Right atrium auricular region (tissue), 2 donors: Measurements from ENCODE around the gene HPGD. TPM values are rescaled to one million over a fixed set of nuclear protein-coding genes. Genes with fewer than 3 reads are reported as not detected.

ENCODE experiments used
- DNase-seq: peaks from one replicate; pipeline ENCODE4 v3.0.0-alpha.2; 2019; ENCODE audit warnings: low spot score
- H3K27ac ChIP-seq, 2 donors: fragments of 200-600 bp; sonication (generic); 1 replicate in 1 of 2; 2 replicates in 1 of 2; pipeline ENCODE4 v1.5.1; 2016 to 2019
- H3K27me3 ChIP-seq, 2 donors: fragments of 200-600 bp; sonication (generic); one replicate each; pipeline versions ENCODE4 v1.5.1 to v1.6.0; 2017 to 2019
- H3K36me3 ChIP-seq: fragments of 200-600 bp; sonication (generic); one replicate; pipeline ENCODE4 v1.5.1; 2016
- H3K4me1 ChIP-seq, 2 donors: fragments of 200-600 bp; sonication (generic); one replicate each; pipeline versions ENCODE4 v1.5.1 to v1.6.0; 2017 to 2019
- H3K4me3 ChIP-seq, 2 donors: fragments of 200-600 bp; sonication (generic); 1 replicate in 1 of 2; 2 replicates in 1 of 2; pipeline ENCODE4 v1.5.1; 2017 to 2019; ENCODE audit warnings: mild to moderate bottlenecking in 1 of 2, moderate library complexity in 1 of 2
- H3K9me3 ChIP-seq, 2 donors: fragments of 200-600 bp; sonication (generic); one replicate each; pipeline ENCODE4 v1.5.1; 2019
- total RNA-seq, 2 donors: library from RNA; depleted of rRNA; stranded (reverse); fragments of >200 nt; gene quantifications; one replicate each; pipeline ENCODE4 v1.1.0, GENCODE V29; 2016
- TF ChIP-seq, protein P1 (sequence below), 2 donors: fragments of 200-600 bp; sonication (generic); IDR thresholded peaks; one replicate each; pipeline ENCODE4 v1.5.1; 2019; ENCODE audit warnings: antibody characterized with exemption in 2 of 2

HPGD gene
- total RNA-seq, 2 donors from 2014 or later, result 1.4 to 3.1 TPM

DNA sequence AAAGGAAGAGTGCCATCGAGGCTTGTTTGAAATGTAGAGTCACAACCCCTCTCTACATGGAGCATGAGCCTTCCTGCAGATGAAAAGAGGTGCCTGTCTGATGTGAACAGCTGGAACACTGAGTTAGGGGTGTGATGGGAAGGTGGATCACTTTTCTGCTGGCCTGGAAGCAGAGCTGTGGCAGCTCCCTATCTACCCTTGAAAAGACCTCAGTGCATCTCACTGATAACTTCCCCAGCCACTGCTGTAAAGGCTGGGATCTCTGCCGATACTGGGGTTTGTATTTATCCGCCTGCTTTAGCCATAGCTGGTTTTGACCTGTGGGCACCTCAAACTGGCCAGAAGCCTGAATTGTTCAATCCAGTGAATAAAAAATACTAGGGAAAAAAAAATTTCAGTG lies 46.8 kb downstream of the HPGD start:
- Histone ChIP-seq H3K36me3 (no peaks in the 10 kb centered on the region), H3K4me1 (no peaks in the 10 kb centered on the region), H3K9me3 (peaks cover 0 to 5% of the 10 kb centered on the region in 2 donors), H3K27me3 (no peaks in the 10 kb centered on the region), H3K4me3 (no peak overlapping the region), H3K27ac (no peak overlapping the region)
- no peak for DNase-seq
- TF ChIP-seq, protein P1, sequence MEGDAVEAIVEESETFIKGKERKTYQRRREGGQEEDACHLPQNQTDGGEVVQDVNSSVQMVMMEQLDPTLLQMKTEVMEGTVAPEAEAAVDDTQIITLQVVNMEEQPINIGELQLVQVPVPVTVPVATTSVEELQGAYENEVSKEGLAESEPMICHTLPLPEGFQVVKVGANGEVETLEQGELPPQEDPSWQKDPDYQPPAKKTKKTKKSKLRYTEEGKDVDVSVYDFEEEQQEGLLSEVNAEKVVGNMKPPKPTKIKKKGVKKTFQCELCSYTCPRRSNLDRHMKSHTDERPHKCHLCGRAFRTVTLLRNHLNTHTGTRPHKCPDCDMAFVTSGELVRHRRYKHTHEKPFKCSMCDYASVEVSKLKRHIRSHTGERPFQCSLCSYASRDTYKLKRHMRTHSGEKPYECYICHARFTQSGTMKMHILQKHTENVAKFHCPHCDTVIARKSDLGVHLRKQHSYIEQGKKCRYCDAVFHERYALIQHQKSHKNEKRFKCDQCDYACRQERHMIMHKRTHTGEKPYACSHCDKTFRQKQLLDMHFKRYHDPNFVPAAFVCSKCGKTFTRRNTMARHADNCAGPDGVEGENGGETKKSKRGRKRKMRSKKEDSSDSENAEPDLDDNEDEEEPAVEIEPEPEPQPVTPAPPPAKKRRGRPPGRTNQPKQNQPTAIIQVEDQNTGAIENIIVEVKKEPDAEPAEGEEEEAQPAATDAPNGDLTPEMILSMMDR (IDR thresholded peaks at IDR 0.05), result no peak

- DNase-seq, result no peak
- H3K4me1 ChIP-seq, result no peaks in the 10 kb centered on the region
- peaks cover 0 to 5% of the 10 kb centered on the region in 2 donors for H3K9me3 ChIP-seq
- TF ChIP-seq, protein P1 (IDR thresholded peaks at IDR 0.05), result no peak
- no peaks in the 10 kb centered on the region for H3K27me3 ChIP-seq
- no peak overlapping the region for H3K4me3 ChIP-seq
- no peak overlapping the region for H3K27ac ChIP-seq
- no peaks in the 10 kb centered on the region for H3K36me3 ChIP-seq
These were observed 47.7 kb downstream of the HPGD start for GRCh38 chr4:174474457-174475075.

DNA sequence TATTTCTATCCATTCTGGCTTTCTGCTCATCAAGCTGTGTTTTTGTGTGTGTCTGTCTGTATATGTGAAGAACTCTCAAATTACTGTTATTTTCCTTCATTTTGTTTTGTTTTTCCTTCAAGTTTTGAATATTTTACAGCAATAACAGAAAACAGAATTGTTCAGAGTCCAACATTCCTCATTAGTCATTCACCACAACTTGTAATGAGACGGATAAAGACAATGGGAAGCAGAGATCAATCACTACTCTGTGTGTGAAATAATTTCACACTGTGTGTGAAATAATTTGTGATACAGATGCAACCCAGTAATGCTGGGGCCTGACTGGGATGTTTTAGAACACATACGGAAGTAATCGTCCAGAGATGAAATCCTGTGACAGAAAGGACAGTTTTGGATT lies 55.2 kb downstream of the HPGD start:
- TF ChIP-seq, protein P1 (IDR thresholded peaks at IDR 0.05), result no peak
- DNase-seq, result no peak
- Histone ChIP-seq H3K4me3 (no peak overlapping the region), H3K9me3 (peaks cover 0 to 5% of the 10 kb centered on the region in 2 donors), H3K27ac (no peak overlapping the region), H3K36me3 (no peaks in the 10 kb centered on the region), H3K27me3 (no peaks in the 10 kb centered on the region), H3K4me1 (no peaks in the 10 kb centered on the region)

DNA sequence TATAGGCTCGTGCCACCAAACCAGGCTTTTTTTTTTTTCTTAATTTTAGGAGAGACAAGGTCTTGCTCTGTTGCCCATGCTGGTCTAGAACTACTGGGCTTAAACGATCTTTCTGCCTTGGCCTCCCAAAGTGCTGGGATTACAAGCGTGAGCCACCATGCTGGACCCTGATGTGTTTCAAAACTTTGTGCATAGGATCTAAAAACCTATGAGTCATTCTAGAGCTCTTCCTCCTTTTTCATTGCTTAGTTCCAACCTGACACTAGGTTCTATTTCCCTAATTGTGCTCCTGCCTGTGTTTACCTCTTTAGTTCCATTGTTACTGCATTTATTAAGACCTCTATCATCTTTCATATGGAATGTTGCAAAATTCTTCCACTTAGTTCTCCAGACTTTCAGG lies 57.3 kb downstream of the HPGD start:
- Histone ChIP-seq H3K27ac (no peak overlapping the region), H3K9me3 (peaks cover 0 to 5% of the 10 kb centered on the region in 2 donors), H3K27me3 (no peaks in the 10 kb centered on the region), H3K4me1 (no peaks in the 10 kb centered on the region), H3K4me3 (no peak overlapping the region), H3K36me3 (no peaks in the 10 kb centered on the region)
- TF ChIP-seq, protein P1 (IDR thresholded peaks at IDR 0.05), result no peak
- DNase-seq, result no peak

GRCh38 chr4:174461466-174462106 lies 60.7 kb downstream of the HPGD start:
- Histone ChIP-seq H3K4me3 (no peak overlapping the region), H3K27me3 (no peaks in the 10 kb centered on the region), H3K27ac (no peak overlapping the region), H3K9me3 (peaks cover 0 to 5% of the 10 kb centered on the region in 2 donors), H3K36me3 (no peaks in the 10 kb centered on the region), H3K4me1 (no peaks in the 10 kb centered on the region)
- no peak for DNase-seq
- TF ChIP-seq, protein P1 (IDR thresholded peaks at IDR 0.05), result no peak
